Measurements from ENCODE around the gene COX15.
A peak's percentile ranks its signal among the peaks of the same experiment; 100 is the strongest.
"Not testable (repeated sequence)": the region's sequence is repeated elsewhere in the genome, so short reads cannot be mapped to it uniquely, and the experiment has no call there.

The COX15 gene

DNA sequence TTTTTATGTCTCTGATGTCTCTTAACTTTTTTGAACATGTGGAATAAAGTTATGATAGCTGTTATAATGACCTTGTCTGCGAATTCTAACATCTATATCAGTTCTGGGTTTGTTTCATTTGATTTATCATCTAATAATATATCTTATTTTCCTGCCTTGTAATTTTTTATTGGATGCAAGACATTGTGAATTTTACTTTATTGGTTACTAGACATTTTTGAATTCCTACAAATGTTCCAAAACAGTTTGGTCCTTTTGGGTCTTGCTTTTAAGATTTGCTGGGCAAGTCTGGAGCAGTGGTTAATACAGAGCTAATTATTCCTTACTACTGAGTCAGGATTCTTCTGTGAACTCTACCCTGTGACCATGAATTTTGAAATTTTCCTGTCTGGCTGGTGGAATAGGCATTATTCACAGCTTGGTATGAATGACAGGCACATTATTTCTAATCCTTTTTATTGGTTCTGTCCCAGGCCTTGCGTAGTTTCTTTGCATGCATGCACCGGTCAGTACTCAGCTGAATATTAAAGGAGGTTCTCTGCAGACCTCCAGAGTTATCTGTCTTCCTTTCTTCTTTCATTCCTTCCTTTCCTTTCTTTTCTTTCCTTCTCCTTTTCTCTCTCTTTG is 9.1 kb upstream of the COX15 start:
- DNase-seq (ENCODE audit: low spot score) = no peak

DNA sequence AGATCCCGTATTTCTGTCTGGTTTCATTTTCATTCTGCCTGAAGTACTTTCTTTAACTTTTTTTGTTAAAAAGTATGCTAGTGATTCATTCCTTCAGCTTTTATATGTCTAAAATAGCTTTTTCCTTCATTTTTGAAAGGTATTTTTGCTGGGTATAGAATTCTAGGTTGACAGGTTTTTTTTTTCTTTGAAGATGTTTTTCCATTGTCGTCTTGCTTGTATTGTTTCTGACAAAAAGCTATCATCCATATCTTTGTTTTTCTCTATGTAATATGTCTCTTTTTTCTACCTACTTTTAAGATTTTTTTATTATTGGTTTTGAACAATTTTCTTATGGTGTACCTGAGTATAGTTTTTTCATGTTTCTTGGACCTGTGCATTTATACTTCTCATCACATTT is 8.3 kb upstream of the COX15 start:
- no peak for DNase-seq (ENCODE audit: low spot score)

DNA sequence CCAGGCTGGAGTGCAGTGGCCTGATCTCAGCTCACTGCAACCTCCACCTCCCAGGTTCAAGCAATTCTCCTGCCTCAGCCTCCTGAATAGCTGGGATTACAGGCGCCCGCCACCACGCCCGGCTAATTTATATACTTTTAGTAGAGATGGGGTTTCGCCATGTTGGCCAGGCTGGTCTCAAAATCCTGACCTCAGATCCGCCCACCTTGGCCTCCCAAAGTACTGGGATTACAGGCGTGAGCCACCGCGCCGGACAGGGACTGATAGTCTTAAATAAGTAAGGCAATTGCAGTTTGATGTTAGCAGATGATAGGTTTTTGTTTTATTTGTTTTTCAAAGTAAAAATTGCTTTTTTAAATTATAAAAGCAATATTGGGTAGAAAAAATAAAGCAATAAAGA is 2.2 kb upstream of the COX15 start:
- not testable (repeated sequence) for DNase-seq (ENCODE audit: low spot score)

DNA sequence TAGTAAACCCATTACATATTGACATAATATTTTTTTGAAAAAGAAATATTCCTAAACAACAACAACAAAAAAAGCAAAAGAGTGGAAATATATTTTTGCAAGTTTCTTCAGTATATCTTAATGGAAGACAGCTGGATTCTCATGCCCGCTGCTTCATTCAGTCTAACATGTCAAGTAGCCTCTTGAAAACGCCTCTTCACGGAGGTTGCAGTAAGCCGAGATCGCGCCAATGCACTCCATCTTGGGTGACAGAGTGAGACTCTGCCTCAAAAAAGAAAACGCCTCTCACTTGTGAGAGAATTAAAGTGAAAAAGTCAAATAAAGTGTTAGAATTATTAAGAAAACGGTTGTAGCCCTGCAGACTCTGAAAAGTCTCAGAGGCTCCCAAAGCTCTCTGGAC is 1.4 kb upstream of the COX15 start:
- no peak for DNase-seq (ENCODE audit: low spot score)

DNA sequence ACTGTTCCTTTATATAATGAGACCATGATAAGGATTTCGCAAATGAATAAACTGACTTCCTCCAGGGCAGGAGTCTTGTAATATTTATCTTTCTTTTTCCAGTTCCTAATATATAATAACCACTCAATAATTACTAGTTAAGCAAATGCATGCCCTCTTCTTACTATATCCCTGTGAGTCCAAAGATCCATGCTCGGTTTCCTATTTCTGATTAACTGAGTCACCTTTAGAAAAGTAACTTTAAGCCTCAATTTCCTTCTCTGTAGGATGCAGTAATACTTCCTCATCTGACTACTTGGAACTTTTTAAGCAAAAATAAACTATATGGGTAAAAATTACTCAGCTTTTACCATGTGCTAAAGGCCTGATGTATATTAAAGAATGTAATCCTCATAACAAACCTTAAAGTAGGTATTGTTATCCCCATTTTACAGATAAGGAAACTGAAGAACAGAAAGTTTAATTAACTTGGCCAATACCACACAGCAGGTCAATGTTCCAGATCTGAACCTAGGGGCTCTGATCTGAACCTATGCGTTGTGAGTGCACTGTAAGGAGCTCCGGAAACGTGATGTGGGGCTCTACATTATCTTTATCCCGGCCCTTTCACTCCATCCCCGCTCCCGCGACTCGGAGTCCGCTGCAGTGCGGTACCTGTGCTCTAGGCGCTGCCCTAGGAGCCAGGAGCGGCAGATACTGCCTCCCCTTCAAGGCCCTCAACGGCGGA is 458 bp downstream of the COX15 start:
- DNase-seq (ENCODE audit: low spot score) = peak; percentile 8

DNA sequence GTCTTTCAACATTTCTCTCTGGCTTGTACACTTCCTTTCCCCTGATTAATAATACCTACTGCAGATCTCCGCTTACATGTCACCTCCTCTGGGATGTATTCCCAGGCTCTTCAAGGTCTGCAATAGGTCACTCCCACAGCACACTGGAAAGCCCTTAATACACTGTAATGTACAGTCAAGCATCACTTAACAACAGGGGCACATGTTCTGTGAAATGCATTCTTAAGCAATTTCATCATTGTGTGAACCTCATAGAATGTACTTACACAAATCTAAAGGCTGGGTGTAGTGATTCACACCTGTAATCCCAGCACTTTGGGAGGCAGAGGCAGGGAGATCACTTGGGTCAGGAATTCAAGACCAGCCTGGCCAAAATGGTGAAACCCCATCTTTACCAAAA is 1.9 kb downstream of the COX15 start:
- no peak for DNase-seq (ENCODE audit: low spot score)

DNA sequence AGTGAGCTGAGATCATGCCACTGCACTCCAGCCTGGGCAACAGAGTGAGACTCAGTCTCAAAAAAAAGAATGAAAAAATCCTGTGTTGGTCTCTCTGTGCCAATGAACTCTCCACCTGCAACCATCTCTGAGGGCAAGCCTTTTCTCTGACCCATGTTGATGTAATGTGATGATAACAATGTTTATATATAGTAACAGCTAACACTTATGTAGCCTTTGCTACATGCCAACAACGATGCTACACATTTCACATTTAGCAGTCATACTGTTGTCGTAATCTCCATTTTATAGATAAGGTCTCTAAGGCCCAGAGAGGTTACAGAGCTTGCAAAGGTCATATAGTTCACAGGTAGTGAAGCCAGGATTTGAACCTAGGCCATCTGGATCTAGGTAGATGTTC is 11.5 kb downstream of the COX15 start:
- no peak for DNase-seq (ENCODE audit: low spot score)

DNA sequence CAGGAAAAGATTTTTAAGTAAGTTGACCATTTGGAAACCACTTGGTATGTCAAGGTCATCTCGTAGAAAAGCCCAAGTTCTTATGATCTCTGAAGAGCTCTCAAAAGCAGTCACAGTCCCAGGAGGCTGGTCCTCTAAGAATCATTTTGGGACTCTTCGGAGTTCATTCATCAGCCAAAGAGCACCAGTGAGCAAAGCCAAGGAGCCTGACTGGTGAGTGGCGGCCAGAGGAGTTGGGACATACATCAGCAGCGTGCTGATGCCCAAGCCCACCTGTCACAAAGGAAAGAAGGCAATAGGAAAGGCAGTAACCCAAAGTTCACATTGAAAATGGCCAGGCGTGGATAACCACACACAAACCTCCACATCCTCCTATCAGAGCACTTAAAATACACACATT is 17.5 kb downstream of the COX15 start:
- no peak for DNase-seq (ENCODE audit: low spot score)

DNA sequence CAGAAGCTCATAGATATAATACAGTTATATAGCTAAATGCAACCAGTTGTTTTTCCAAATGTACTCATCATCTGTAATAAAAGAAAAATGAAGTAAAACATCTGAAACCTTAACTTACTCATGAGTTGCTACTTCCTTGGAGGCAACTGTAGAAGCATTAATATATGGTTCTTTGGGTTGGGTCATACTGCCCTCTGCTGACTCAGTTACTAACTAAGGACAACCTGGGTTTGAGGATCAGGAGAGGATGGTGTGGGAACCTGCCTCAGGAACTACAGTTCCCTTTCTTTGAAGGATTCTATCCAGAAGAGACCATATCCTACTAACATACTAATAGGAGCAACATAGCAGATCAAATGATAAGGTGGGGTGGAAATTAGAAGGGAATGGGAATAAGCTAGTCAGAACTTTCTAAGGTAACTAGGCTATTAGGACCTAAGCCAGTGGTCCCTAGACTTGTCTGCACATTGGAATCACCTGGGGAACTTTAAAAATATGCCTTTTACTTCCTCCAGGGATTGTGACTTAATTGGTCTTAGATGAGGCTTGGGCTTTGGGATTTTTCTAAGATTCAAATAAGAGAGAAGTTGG is 20.7 kb downstream of the COX15 start:
- DNase-seq (ENCODE audit: low spot score) = peak; percentile 74

DNA sequence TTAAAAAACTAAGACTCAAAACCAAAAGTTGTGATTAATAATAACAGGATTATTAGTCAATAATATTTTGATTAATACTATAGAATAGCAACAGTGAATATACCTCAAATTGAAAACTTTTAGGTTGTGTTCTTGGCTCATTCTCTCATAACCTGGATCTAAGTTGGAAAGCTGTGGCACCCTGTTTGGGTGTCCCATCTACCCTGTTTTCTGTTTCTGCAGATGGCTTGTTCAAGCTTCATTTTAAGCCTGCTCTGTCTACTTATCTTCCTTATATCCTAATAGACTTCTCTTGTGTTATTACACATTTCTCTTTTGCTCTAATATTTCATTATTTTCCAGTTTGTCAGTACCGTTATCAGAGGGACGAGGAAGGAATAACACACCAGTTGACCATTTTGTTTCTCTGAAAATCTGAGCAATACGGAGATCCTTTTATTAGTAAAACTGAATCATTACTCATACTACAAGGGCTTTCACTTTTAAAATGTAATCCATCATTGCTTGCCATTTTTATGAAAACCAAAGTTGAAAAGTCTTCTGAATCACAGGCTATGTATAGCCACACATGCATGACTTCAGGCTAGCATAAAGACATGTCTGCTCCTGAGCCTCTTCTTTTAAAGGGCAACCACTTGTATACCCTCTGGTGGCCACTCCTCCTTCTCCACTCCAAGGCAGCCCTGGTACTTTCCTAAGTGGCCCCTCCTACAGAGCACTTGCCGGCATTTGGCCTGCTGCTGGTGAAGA is 22.3 kb downstream of the COX15 start:
- DNase-seq (ENCODE audit: low spot score) = no peak

DNA sequence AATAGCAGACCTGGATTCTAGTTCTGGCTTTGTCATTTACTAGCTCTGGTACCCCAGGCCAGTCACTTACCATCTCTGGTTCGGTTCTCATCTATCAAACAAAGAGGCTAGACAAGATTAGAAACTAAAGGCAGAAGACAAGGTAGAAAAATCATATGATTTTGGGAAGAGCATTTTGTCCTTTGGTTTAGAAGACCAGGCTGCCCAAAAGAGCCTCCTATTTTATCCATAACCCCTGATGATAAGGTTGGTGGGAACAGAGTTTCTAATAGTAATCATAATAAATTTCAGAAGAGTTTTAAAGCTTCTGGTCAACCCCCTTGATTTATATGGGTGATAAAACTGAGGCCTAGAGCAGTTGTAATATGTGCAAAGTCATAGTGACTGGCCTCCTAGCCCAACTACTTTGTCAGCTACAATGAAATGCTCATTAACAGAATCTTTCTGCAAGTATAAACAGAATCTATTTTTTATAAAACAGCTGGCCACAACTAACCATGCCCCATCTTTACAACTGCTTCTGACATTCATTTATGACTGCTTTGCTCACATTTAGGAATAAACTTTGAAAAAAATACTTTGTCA is 23.4 kb downstream of the COX15 start:
- no peak for DNase-seq (ENCODE audit: low spot score)

DNA sequence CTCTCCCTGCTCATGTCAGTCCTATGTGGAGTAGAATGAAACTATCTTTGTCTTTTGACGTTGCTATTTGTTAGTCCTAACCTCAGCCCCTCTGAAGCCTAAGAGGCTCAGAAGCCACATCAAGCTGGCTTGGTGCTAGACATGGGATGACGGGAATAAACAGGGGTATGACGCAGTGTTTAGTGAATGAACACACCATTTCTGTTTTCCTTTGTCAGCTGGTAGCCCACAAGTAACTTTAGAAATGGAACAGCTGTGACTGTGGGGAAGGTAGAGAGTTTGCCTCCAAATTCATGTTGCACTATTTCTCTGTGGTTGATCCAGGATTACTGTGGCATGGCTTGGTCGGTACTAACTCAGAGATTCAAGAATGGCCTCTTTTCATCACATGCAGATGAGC is 31.3 kb downstream of the COX15 start:
- DNase-seq (ENCODE audit: low spot score) = no peak

DNA sequence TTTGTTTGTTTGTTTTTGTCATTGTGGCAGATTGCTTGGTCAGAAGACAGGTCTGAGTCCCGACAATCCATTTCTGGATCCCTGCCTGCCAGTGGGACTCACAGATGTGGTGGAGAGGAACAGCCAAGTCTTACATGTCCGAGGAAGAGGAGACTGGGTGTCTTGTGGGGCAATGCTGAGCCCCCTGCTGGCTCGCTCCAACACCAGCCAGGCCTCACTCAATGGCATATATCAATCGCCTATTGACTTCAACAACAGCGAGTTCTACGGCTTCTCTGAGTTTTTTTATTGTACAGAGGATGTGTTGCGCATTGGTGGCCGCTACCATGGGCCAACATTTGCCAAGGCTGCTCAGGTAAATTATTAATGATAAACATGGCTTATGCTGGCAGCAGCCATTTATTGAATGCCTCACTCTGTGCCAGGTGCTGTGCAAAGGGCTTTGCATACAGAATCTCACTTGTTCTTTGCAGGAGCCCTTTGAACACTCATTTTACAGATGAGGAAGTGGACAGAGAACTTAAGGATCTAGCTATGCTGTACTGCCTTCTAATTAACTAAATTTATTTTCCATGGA is 33.3 kb downstream of the COX15 start:
- no peak for DNase-seq (ENCODE audit: low spot score)

DNA sequence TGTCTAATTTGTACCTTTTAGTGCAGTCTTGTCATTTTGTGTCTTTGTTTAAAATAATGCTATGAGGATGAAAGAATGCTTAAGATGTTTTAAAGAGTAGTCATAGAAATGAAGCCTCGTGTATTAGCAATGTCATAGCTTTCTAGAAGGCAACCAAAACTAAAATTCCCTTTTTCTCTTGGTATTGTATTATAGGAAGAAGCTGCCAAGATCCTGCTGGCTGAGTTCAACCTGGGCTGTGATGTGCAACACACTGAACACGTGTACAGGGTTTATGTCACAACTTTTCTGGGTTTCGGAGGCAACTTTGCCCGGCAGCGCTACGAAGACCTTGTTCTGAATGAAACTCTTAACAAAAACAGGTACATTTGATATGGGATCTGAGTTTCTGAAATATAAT is 36.2 kb downstream of the COX15 start:
- DNase-seq (ENCODE audit: low spot score) = no peak

DNA sequence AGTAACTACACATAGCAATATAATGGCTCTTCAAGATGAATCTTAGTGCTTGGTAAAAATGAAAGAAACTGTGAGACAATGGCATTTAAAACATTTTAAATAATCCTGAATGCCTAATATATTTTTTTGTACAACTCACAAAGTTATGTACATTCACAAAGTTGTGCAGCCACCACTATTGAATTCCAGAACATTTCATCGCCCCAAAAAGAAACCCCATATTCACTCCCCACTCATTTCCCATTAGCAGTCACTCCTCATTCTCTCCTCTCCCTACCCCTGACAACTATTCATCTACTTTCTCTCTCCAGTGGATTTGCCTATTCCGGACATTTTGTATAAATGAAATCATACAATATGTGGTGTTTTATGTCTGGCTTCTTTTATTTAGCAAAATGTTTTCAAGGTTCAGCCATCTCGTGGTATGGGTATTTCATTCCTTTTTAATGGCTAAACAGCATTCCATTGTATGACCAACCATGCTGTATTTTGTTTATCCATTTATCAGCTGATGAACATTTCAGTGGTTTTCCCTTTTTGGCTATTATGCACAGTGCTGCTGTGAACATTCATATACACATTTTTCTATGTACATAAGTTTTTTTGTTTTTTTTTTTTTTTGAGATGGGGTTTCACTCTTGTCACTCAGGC is 37.9 kb downstream of the COX15 start:
- no peak for DNase-seq (ENCODE audit: low spot score)

DNA sequence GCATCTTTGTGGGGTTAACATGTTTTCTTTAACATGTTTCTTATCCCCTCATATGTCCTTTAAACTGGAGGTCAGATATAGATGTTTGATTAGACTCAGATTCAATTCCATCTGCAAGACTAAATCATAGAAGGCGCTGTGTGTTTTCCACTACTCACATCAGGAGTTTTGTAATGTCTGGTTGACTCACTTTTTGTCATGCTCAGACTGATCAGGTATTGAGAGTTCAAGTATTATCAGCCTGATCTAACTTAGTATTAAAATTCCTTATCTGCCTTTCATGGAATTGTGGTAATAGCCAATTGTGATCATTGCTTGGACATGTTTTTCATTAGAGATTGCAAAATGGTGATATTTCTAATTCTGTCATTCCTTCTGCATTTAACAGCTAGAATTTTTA is 42.5 kb downstream of the COX15 start:
- DNase-seq (ENCODE audit: low spot score) = no peak

DNA sequence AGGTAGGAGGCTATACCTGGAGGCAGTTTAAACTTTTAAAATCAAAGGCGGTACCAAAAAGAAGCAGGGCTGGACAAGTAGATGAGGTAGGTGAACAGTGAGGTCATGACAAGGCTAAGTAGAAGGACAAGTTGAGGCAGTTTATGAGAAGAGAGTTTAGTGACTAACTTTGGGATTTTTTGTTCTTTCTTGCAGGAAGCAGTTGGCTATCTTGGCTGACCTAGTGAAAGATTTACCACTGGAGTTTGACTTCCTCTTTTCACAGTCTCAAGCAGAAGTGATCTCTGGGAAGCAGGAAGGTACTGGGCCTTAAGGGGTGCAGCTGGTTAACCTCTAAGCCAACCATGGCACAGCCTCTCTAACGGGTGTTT is 46.3 kb downstream of the COX15 start:
- DNase-seq (ENCODE audit: low spot score) = peak; percentile 57

DNA sequence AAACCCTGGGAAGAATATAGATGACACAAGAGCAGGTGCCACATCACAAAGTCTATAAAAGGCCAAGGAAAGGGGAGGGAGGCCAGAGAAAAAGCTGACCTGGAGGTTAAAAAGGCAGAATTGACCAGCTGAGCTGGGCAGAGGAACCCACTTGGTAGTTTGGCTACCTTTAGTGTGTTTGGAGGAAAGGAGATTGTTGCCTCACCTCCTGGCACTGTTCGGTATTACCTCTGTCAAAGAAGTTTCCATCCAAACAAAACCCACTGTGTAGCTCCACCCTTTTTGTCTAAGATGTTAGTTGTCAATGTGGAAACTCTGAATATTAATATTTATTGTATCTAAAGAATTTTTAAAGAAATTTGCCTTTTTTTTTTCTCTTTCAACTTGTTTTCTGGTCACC is 49.2 kb downstream of the COX15 start:
- DNase-seq (ENCODE audit: low spot score) = peak; percentile 48
